Ureter (tissue), 1 donor: ENCODE results near the gene PIGR. TPM values are rescaled to one million over a fixed set of nuclear protein-coding genes. Genes with fewer than 3 reads are reported as not detected.

Source experiments
- DNase-seq: peaks from one replicate; pipeline ENCODE4 v3.0.0-alpha.2; 2020; ENCODE audit warnings: low spot score
- total RNA-seq: library from RNA; stranded (reverse); gene quantifications from one replicate; pipeline ENCODE4 v1.2.4, GENCODE V29; 2023
- donor health status: DM: yes; HTN: yes; CAD: no.

The PIGR gene
- total RNA-seq, 1 donor from 2014 or later, result 670 TPM

- DNase-seq, result no peak
These were observed 36.4 kb downstream of the PIGR start for GRCh38 chr1:206909883-206910318.

GRCh38 chr1:206909161-206909882, 36.9 kb downstream of the PIGR start:
- peak; percentile 89 for DNase-seq

GRCh38 chr1:206908038-206908437, 38.2 kb downstream of the PIGR start:
- no peak for DNase-seq

- no peak for DNase-seq
These were observed 38.8 kb downstream of the PIGR start for GRCh38 chr1:206907304-206907991.

GRCh38 chr1:206905295-206906164, 40.7 kb downstream of the PIGR start:
- no peak for DNase-seq

GRCh38 chr1:206904423-206905142, 41.7 kb downstream of the PIGR start:
- no peak for DNase-seq

- no peak for DNase-seq
These were observed 42.6 kb downstream of the PIGR start for GRCh38 chr1:206903687-206904086.

GRCh38 chr1:206902702-206903101, 43.6 kb downstream of the PIGR start:
- DNase-seq, result no peak

GRCh38 chr1:206901944-206902343, 44.3 kb downstream of the PIGR start:
- DNase-seq, result no peak

GRCh38 chr1:206900149-206900548, 46.1 kb downstream of the PIGR start:
- peak; percentile 29 for DNase-seq

GRCh38 chr1:206899717-206900116, 46.5 kb downstream of the PIGR start:
- DNase-seq, result peak; percentile 9

- DNase-seq, result peak; percentile 37
These were observed 47.3 kb downstream of the PIGR start for GRCh38 chr1:206898915-206899431.

GRCh38 chr1:206898089-206898914, 48.0 kb downstream of the PIGR start:
- peak; percentile 27 for DNase-seq

GRCh38 chr1:206897175-206897574, 49.1 kb downstream of the PIGR start, which contains the start of gene IL24:
IL24 (plus strand) TSS chr1:206897443; CDS start chr1:206897833, 390 bp downstream.
- no peak for DNase-seq

- no peak for DNase-seq
These were observed 50.0 kb downstream of the PIGR start for GRCh38 chr1:206896261-206896660.

GRCh38 chr1:206895837-206896242, 50.4 kb downstream of the PIGR start:
- no peak for DNase-seq

- DNase-seq, result no peak
These were observed 50.9 kb downstream of the PIGR start for GRCh38 chr1:206895325-206895724.

GRCh38 chr1:206893380-206893779, 52.9 kb downstream of the PIGR start:
- no peak for DNase-seq

- DNase-seq, result no peak
These were observed 53.8 kb downstream of the PIGR start for GRCh38 chr1:206892351-206892984.

- no peak for DNase-seq
These were observed 54.9 kb downstream of the PIGR start for GRCh38 chr1:206891412-206891811.
